HL-60 (cell line): ENCODE data around the gene CYSTM1.

Source experiments
- DNase-seq, 2 experiments: peaks; one replicate each; pipeline ENCODE4 v3.0.0-alpha.2; 2010 to 2020; ENCODE audit warnings: low read depth in 1 of 2, low spot score in 1 of 2
- H3K27ac ChIP-seq: fragments of 250-450 bp; sonication (Bioruptor Pico); replicated peaks from 2 replicates; pipeline ENCODE4 v1.5.1; 2020; ENCODE audit warnings: mild to moderate bottlenecking, moderate library complexity
- H3K27me3 ChIP-seq: fragments of 250-450 bp; sonication (Bioruptor Pico); 2 replicates; pipeline ENCODE4 v1.5.1; 2021; ENCODE audit warnings: mild to moderate bottlenecking, moderate library complexity; ENCODE audit not compliant: insufficient read depth, poor library complexity, severe bottlenecking
- H3K4me3 ChIP-seq: replicated peaks from 2 replicates; pipeline ENCODE4 v1.5.1; 2011; ENCODE audit warnings: mild to moderate bottlenecking, control low read depth, low read length; ENCODE audit not compliant: insufficient read depth
- GABPA ChIP-seq: IDR thresholded peaks from 2 replicates; pipeline ENCODE4 v1.6.1; 2012; ENCODE audit warnings: low read depth
- POLR2AphosphoS5 ChIP-seq: IDR thresholded peaks from 2 replicates; pipeline ENCODE4 v1.6.1; 2012; ENCODE audit warnings: low read depth
- REST ChIP-seq: IDR thresholded peaks from 2 replicates; pipeline ENCODE4 v1.6.1; 2012; ENCODE audit warnings: low read depth; ENCODE audit not compliant: insufficient replicate concordance
- SPI1 ChIP-seq: IDR thresholded peaks from 2 replicates; pipeline ENCODE4 v1.6.1; 2012; ENCODE audit warnings: low read depth, mild to moderate bottlenecking, borderline replicate concordance
- TF ChIP-seq, protein P1 (sequence below): IDR thresholded peaks from one replicate; pipeline ENCODE4 v1.5.1; 2011; ENCODE audit warnings: low read length, control low read depth, inconsistent platforms; ENCODE audit not compliant: insufficient read depth

CYSTM1 gene

GRCh38 chr5:140157032-140157781, 17.8 kb upstream of the CYSTM1 start:
- no peaks in the 10 kb centered on the region for H3K27me3 ChIP-seq
- no peak overlapping the region for H3K27ac ChIP-seq
- DNase-seq, result peak in 1 of 2 experiments; percentile 65
- no peak overlapping the region for H3K4me3 ChIP-seq
- TF ChIP-seq POLR2AphosphoS5 (no peak), SPI1 (peak; percentile 13; the same call in 1 of the 2 replicates), REST (no peak), GABPA (no peak)
- TF ChIP-seq, protein P1, sequence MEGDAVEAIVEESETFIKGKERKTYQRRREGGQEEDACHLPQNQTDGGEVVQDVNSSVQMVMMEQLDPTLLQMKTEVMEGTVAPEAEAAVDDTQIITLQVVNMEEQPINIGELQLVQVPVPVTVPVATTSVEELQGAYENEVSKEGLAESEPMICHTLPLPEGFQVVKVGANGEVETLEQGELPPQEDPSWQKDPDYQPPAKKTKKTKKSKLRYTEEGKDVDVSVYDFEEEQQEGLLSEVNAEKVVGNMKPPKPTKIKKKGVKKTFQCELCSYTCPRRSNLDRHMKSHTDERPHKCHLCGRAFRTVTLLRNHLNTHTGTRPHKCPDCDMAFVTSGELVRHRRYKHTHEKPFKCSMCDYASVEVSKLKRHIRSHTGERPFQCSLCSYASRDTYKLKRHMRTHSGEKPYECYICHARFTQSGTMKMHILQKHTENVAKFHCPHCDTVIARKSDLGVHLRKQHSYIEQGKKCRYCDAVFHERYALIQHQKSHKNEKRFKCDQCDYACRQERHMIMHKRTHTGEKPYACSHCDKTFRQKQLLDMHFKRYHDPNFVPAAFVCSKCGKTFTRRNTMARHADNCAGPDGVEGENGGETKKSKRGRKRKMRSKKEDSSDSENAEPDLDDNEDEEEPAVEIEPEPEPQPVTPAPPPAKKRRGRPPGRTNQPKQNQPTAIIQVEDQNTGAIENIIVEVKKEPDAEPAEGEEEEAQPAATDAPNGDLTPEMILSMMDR, result peak; percentile 52

DNA sequence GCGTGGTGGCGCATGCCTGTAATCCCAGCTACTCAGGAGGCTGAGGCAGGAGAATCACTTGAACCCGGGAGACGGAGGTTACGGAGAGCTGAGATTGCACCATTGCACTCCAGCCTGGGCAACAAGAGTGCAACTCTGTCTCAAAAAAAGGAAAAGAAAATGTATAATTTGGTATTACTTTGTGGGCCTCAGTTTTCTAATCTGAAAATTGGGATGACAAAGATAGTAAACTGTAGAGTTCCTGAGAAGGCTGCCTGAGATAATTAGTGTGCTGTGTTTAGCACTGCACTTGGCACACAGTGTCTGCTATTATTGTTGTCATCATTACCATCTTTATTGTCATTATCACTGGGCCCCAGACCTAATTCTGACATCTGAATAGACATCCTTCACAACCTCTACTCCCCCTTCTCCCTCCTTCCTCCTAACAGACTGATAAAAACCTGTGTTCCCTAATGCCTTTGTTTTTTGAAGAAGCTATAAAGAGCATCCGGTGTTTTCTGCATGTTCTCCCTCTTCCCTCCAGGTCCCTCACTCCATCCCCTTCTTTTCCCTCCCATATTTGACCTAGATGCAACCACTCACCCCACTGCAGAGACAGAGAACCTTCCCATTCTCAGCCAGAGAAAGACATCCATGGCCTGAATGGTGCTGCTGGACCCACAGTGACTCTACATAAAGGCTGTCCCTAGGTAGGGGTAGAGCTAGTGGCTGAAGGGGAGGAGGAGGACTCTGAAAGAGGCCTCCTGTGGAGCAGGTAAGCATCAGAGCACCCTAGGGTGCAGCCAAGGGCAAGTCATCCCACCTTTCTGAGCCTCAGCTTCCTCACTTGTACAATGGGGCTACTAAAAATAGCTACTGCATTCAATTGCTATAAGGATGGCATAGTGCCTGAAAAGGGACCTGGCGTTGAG, 15.7 kb upstream of the CYSTM1 start:
- Histone ChIP-seq H3K4me3 (no peak overlapping the region), H3K27me3 (no peaks in the 10 kb centered on the region), H3K27ac (no peak overlapping the region)
- no peak for DNase-seq
- TF ChIP-seq, protein P1, result no peak
- no peak for TF ChIP-seq SPI1
- no peak for TF ChIP-seq POLR2AphosphoS5
- TF ChIP-seq REST, result no peak
- TF ChIP-seq GABPA, result no peak

- Histone ChIP-seq H3K27ac (no peak overlapping the region), H3K27me3 (no peaks in the 10 kb centered on the region), H3K4me3 (no peak overlapping the region)
- peak in 1 of 2 experiments; percentile 7 for DNase-seq
- TF ChIP-seq REST (no peak), SPI1 (peak; percentile 70)
Measured at GRCh38 chr5:140162275-140162674, 12.7 kb upstream of the CYSTM1 start.
